Subcutaneous abdominal adipose tissue (tissue), 5 donors: ENCODE data around the gene TMEM51.

Experiments used
- H3K27ac ChIP-seq: one replicate; pipeline ENCODE4 v1.7.0; 2013; ENCODE audit warnings: low read depth, mild to moderate bottlenecking, inconsistent platforms, low read length, moderate library complexity
- H3K27me3 ChIP-seq, 5 donors: one replicate each; pipeline ENCODE4 v1.7.0; 2013; ENCODE audit warnings: low read length in 5 of 5, inconsistent platforms in 1 of 5; ENCODE audit not compliant: control insufficient read depth in 5 of 5, insufficient read depth in 4 of 5
- H3K36me3 ChIP-seq, 5 donors: one replicate each; pipeline ENCODE4 v1.7.0; 2013; ENCODE audit warnings: low read length in 5 of 5; ENCODE audit not compliant: control insufficient read depth in 5 of 5, insufficient read depth in 5 of 5
- H3K4me1 ChIP-seq, 5 donors: one replicate each; pipeline ENCODE4 v1.7.0; 2013; ENCODE audit warnings: low read length in 5 of 5, mild to moderate bottlenecking in 3 of 5, moderate library complexity in 1 of 5; ENCODE audit not compliant: control insufficient read depth in 5 of 5, insufficient read depth in 5 of 5
- H3K4me3 ChIP-seq, 5 donors: one replicate each; pipeline ENCODE4 v1.7.0; 2013; ENCODE audit warnings: low read length in 5 of 5, low read depth in 1 of 5
- H3K9ac ChIP-seq, 5 donors: one replicate each; pipeline ENCODE4 v1.7.0; 2013; ENCODE audit warnings: low read length in 5 of 5, mild to moderate bottlenecking in 4 of 5, moderate library complexity in 3 of 5
- H3K9me3 ChIP-seq, 5 donors: one replicate each; pipeline ENCODE4 v1.7.0; 2013; ENCODE audit warnings: low read length in 5 of 5; ENCODE audit not compliant: control insufficient read depth in 5 of 5
- donor health status: healthy.
- donor health status: healthy.
- donor health status: healthy.
- donor health status: healthy.
- donor health status: healthy.

The TMEM51 gene

GRCh38 chr1:15201849-15202551, 48.5 kb downstream of the TMEM51 start:
- Histone ChIP-seq H3K36me3 (no peaks in the 10 kb centered on the region), H3K4me1 (peaks cover 0 to 6% (median 3%) of the 10 kb centered on the region in 5 donors), H3K27ac (no peak overlapping the region), H3K9me3 (peaks cover 0 to 3% (median 0%) of the 10 kb centered on the region in 5 donors), H3K9ac (no peak overlapping the region), H3K27me3 (peaks cover 0 to 13% (median 8%) of the 10 kb centered on the region in 5 donors), H3K4me3 (no peak overlapping the region)

- Histone ChIP-seq H3K4me3 (no peak overlapping the region), H3K9me3 (no peaks in the 10 kb centered on the region), H3K9ac (no peak overlapping the region), H3K4me1 (peaks cover 0 to 6% (median 3%) of the 10 kb centered on the region in 5 donors), H3K36me3 (no peaks in the 10 kb centered on the region), H3K27ac (no peak overlapping the region), H3K27me3 (peaks cover 0 to 10% (median 7%) of the 10 kb centered on the region in 5 donors)
Observed at GRCh38 chr1:15204931-15205330, 51.4 kb downstream of the TMEM51 start.

GRCh38 chr1:15205586-15206346, 52.2 kb downstream of the TMEM51 start:
- H3K27me3 ChIP-seq: peaks cover 0 to 10% (median 5%) of the 10 kb centered on the region in 5 donors
- H3K4me1 ChIP-seq: peaks cover 0 to 6% (median 3%) of the 10 kb centered on the region in 5 donors
- H3K9ac ChIP-seq: no peak overlapping the region
- H3K36me3 ChIP-seq: no peaks in the 10 kb centered on the region
- no peaks in the 10 kb centered on the region for H3K9me3 ChIP-seq
- H3K27ac ChIP-seq: no peak overlapping the region
- H3K4me3 ChIP-seq: no peak overlapping the region

- Histone ChIP-seq H3K4me3 (no peak overlapping the region), H3K27me3 (peaks cover 0 to 10% (median 5%) of the 10 kb centered on the region in 5 donors), H3K4me1 (peaks cover 0 to 4% (median 3%) of the 10 kb centered on the region in 5 donors), H3K9ac (no peak overlapping the region), H3K9me3 (no peaks in the 10 kb centered on the region), H3K36me3 (no peaks in the 10 kb centered on the region), H3K27ac (no peak overlapping the region)
Observed at GRCh38 chr1:15206418-15207030, 53.0 kb downstream of the TMEM51 start.

GRCh38 chr1:15207031-15207828, 53.7 kb downstream of the TMEM51 start:
- Histone ChIP-seq H3K9ac (no peak overlapping the region), H3K27me3 (peaks cover 0 to 10% (median 5%) of the 10 kb centered on the region in 5 donors), H3K9me3 (no peaks in the 10 kb centered on the region), H3K36me3 (no peaks in the 10 kb centered on the region), H3K4me1 (peaks cover 0 to 4% (median 3%) of the 10 kb centered on the region in 5 donors), H3K27ac (no peak overlapping the region), H3K4me3 (no peak overlapping the region)

GRCh38 chr1:15207829-15208429, 54.4 kb downstream of the TMEM51 start:
- Histone ChIP-seq H3K9ac (no peak overlapping the region), H3K4me1 (peaks cover 0 to 11% (median 10%) of the 10 kb centered on the region in 5 donors), H3K9me3 (no peaks in the 10 kb centered on the region), H3K36me3 (no peaks in the 10 kb centered on the region), H3K27ac (no peak overlapping the region), H3K4me3 (no peak overlapping the region), H3K27me3 (peaks cover 0 to 16% (median 9%) of the 10 kb centered on the region in 5 donors)

- H3K9me3 ChIP-seq: no peaks in the 10 kb centered on the region
- no peak overlapping the region for H3K27ac ChIP-seq
- peaks cover 3 to 15% (median 11%) of the 10 kb centered on the region in 5 donors for H3K4me1 ChIP-seq
- no peak overlapping the region for H3K9ac ChIP-seq
- H3K4me3 ChIP-seq: no peak overlapping the region
- H3K27me3 ChIP-seq: peaks cover 0 to 20% (median 14%) of the 10 kb centered on the region in 5 donors
- peaks cover 0 to 3% (median 0%) of the 10 kb centered on the region in 5 donors for H3K36me3 ChIP-seq
Observed at GRCh38 chr1:15210651-15211375, 57.3 kb downstream of the TMEM51 start.

- peaks cover 0 to 3% (median 0%) of the 10 kb centered on the region in 5 donors for H3K36me3 ChIP-seq
- peaks cover 0 to 20% (median 14%) of the 10 kb centered on the region in 5 donors for H3K27me3 ChIP-seq
- H3K4me1 ChIP-seq: peaks cover 3 to 15% (median 11%) of the 10 kb centered on the region in 5 donors
- no peaks in the 10 kb centered on the region for H3K9me3 ChIP-seq
- H3K4me3 ChIP-seq: no peak overlapping the region
- H3K9ac ChIP-seq: no peak overlapping the region
- no peak overlapping the region for H3K27ac ChIP-seq
Observed at GRCh38 chr1:15211424-15211823, 57.9 kb downstream of the TMEM51 start.
